Measurements from ENCODE around the gene TNFRSF11A.

The TNFRSF11A gene

GRCh38 chr18:62384068-62384467 is 59.0 kb downstream of the TNFRSF11A start:
- DNase-seq (ENCODE audit: low read depth in 2 of 2): no peak

- DNase-seq (ENCODE audit: low read depth in 2 of 2): no peak
Observed at GRCh38 chr18:62384610-62385097, 59.5 kb downstream of the TNFRSF11A start.

GRCh38 chr18:62386091-62386490 is 61.0 kb downstream of the TNFRSF11A start:
- no peak for DNase-seq (ENCODE audit: low read depth in 2 of 2)

- no peak for DNase-seq (ENCODE audit: low read depth in 2 of 2)
Observed at GRCh38 chr18:62386601-62387000, 61.5 kb downstream of the TNFRSF11A start.

- no peak for DNase-seq (ENCODE audit: low read depth in 2 of 2)
Observed at GRCh38 chr18:62387257-62387656, 62.1 kb downstream of the TNFRSF11A start.

GRCh38 chr18:62388855-62389760 is 64.0 kb downstream of the TNFRSF11A start:
- DNase-seq (ENCODE audit: low read depth in 2 of 2): no peak

- no peak for DNase-seq (ENCODE audit: low read depth in 2 of 2)
Observed at GRCh38 chr18:62389761-62390481, 64.8 kb downstream of the TNFRSF11A start.

GRCh38 chr18:62394006-62394763 is 69.1 kb downstream of the TNFRSF11A start:
- no peak for DNase-seq (ENCODE audit: low read depth in 2 of 2)

GRCh38 chr18:62396381-62396780 is 71.3 kb downstream of the TNFRSF11A start:
- DNase-seq (ENCODE audit: low read depth in 2 of 2): no peak

- no peak for DNase-seq (ENCODE audit: low read depth in 2 of 2)
Observed at GRCh38 chr18:62396967-62397366, 71.9 kb downstream of the TNFRSF11A start.

GRCh38 chr18:62398291-62398690 is 73.2 kb downstream of the TNFRSF11A start:
- no peak for DNase-seq (ENCODE audit: low read depth in 2 of 2)

- no peak for DNase-seq (ENCODE audit: low read depth in 2 of 2)
Observed at GRCh38 chr18:62399276-62399675, 74.2 kb downstream of the TNFRSF11A start.

- DNase-seq (ENCODE audit: low read depth in 2 of 2): no peak
Observed at GRCh38 chr18:62399781-62400308, 74.7 kb downstream of the TNFRSF11A start.

GRCh38 chr18:62400916-62401315 is 75.8 kb downstream of the TNFRSF11A start:
- DNase-seq (ENCODE audit: low read depth in 2 of 2): no peak

GRCh38 chr18:62402342-62402948 is 77.3 kb downstream of the TNFRSF11A start:
- DNase-seq (ENCODE audit: low read depth in 2 of 2): no peak

- DNase-seq (ENCODE audit: low read depth in 2 of 2): no peak
Observed at GRCh38 chr18:62403120-62403519, 78.0 kb downstream of the TNFRSF11A start.

GRCh38 chr18:62404881-62405280 is 79.8 kb downstream of the TNFRSF11A start:
- no peak for DNase-seq (ENCODE audit: low read depth in 2 of 2)

- DNase-seq (ENCODE audit: low read depth in 2 of 2): no peak
Observed at GRCh38 chr18:62407660-62408059, 82.5 kb downstream of the TNFRSF11A start.

GRCh38 chr18:62409821-62410220 is 84.7 kb downstream of the TNFRSF11A start:
- no peak for DNase-seq (ENCODE audit: low read depth in 2 of 2)

- DNase-seq (ENCODE audit: low read depth in 2 of 2): no peak
Observed at GRCh38 chr18:62412231-62412979, 87.3 kb downstream of the TNFRSF11A start.

- no peak for DNase-seq (ENCODE audit: low read depth in 2 of 2)
Observed at GRCh38 chr18:62413206-62413605, 88.1 kb downstream of the TNFRSF11A start.

Data from stimulated activated CD8-positive, alpha-beta memory T cell treated with anti-CD3 and anti-CD28 coated beads, Interleukin-2, amount 100 ng/mL, for 1 hour (primary cell).